Retinal pigment epithelial cell (primary cell): ENCODE data around the gene CLPTM1.

Experiments
- DNase-seq: peaks from one replicate; pipeline ENCODE4 v3.0.0-alpha.2; 2010; ENCODE audit warnings: low read depth
- H3K4me3 ChIP-seq: 2 replicates; pipeline ENCODE4 v1.5.1; 2011; ENCODE audit warnings: mild to moderate bottlenecking, low read length, control low read depth, moderate library complexity
- TF ChIP-seq, protein P1 (sequence below): conservative IDR thresholded peaks from 2 replicates; pipeline ENCODE4 v1.5.1; 2011; ENCODE audit warnings: low read depth, low read length, control low read depth, inconsistent platforms

CLPTM1 gene

DNA sequence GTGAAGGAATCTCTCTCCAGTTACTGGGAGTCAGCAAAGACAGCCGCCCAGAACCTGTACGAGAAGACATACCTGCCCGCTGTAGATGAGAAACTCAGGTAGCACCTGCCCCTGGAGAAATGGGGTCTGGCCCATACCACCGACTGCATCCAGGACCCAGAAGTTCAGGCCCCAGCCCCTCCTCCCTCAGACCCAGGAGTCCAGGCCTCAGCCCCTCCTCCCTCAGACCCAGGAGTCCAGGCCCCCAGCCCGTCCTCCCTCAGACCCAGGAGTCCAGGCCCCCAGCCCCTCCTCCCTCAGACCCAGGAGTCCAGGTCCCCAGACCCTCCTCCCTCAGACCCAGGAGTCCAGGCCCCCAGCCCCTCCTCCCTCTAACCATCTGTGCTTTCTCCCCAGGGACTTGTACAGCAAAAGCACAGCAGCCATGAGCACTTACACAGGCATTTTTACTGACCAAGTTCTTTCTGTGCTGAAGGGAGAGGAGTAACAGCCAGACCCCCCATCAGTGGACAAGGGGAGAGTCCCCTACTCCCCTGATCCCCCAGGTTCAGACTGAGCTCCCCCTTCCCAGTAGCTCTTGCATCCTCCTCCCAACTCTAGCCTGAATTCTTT, 6.3 kb upstream of the CLPTM1 start:
- TF ChIP-seq, protein P1, sequence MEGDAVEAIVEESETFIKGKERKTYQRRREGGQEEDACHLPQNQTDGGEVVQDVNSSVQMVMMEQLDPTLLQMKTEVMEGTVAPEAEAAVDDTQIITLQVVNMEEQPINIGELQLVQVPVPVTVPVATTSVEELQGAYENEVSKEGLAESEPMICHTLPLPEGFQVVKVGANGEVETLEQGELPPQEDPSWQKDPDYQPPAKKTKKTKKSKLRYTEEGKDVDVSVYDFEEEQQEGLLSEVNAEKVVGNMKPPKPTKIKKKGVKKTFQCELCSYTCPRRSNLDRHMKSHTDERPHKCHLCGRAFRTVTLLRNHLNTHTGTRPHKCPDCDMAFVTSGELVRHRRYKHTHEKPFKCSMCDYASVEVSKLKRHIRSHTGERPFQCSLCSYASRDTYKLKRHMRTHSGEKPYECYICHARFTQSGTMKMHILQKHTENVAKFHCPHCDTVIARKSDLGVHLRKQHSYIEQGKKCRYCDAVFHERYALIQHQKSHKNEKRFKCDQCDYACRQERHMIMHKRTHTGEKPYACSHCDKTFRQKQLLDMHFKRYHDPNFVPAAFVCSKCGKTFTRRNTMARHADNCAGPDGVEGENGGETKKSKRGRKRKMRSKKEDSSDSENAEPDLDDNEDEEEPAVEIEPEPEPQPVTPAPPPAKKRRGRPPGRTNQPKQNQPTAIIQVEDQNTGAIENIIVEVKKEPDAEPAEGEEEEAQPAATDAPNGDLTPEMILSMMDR = no peak
- DNase-seq = no peak
- no peak overlapping the region for H3K4me3 ChIP-seq

DNA sequence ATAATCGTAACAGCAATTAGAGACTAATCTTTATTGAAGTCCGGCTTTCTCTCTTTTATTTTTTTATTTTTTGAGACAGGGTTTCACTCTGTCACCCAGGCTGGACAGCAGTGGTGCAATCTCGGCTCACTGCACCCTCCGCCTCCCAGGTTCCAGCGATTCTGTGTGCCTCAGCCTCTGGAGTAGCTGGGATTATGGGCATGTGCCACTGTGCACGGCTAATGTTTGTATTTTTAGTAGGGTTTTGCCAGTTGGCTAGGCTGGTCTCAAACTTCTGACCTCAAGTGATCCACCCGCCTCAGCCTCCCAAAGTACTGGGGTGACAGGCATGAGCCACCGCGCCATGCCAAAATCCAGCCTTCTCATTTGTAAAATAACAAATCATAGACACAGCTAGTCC, 5.6 kb upstream of the CLPTM1 start:
- DNase-seq = no peak
- TF ChIP-seq, protein P1 = no peak
- no peak overlapping the region for H3K4me3 ChIP-seq

DNA sequence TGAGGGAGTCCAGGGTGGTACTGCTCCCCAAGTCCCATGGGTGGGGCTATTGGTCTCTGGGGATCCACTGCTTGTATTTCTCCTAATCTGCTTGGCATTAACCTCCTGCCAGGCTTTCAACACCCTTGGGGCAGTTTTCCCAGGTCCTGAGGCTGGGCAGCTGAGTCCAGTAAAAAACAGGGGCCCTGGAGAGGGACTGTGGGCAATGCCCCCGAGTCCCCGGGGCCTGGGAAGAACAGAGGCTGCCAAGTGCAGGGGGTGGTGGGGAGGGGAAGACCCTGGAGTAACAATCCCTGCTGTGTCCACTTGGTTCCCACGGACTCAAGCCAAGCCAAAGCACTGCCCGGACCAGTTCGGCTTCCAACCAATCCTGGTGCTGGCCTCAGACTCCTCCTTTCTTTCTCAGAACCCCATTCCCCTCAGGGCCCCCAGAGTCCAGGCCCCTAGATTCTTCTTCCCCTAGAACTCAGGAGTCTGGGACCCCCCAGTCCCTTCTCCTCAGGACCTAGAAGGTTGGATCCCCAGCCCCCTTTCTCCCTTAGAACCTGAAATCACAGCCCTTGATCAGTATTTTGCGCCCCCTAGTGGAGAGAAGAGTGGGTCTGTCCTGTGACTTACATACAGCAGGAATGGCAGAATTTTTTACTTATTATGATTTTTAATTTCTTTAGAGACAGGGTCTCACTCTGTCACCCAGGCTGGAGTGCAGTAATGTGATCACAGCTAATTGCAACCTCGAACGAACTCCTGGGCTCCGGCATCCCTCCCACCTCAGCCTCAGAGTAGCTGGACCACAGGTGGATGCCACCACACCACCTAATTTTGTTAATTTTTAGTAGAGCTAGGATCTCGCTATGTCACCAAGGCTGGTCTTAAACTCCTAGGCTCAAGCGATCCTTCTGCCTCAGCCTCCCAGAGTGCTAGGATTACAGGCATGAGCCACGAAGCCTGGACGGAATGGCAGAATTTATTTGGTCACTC, 3.7 kb upstream of the CLPTM1 start:
- no peak overlapping the region for H3K4me3 ChIP-seq
- DNase-seq = peak; percentile 40
- TF ChIP-seq, protein P1 = peak; percentile 85

DNA sequence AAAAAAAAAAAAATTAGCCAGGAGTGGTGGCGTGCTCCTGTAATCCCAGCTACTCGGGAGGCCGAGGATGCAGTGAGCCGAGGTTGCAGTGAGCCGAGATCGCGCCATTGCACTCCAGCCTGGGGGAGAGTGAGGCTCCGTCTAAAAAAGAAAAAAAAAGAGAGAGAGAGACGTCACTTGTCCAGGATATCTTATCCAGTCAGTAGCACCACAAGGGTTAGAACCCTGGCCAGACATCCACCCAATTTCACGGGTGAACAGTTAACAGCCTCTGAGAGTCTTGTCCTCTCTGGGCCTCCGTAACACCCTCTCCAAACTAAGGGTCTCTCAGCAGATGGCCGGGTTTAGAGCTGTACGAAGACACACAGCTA, 917 bp upstream of the CLPTM1 start:
- DNase-seq = no peak
- peak overlapping the region; percentile 99 for H3K4me3 ChIP-seq
- TF ChIP-seq, protein P1 = no peak

DNA sequence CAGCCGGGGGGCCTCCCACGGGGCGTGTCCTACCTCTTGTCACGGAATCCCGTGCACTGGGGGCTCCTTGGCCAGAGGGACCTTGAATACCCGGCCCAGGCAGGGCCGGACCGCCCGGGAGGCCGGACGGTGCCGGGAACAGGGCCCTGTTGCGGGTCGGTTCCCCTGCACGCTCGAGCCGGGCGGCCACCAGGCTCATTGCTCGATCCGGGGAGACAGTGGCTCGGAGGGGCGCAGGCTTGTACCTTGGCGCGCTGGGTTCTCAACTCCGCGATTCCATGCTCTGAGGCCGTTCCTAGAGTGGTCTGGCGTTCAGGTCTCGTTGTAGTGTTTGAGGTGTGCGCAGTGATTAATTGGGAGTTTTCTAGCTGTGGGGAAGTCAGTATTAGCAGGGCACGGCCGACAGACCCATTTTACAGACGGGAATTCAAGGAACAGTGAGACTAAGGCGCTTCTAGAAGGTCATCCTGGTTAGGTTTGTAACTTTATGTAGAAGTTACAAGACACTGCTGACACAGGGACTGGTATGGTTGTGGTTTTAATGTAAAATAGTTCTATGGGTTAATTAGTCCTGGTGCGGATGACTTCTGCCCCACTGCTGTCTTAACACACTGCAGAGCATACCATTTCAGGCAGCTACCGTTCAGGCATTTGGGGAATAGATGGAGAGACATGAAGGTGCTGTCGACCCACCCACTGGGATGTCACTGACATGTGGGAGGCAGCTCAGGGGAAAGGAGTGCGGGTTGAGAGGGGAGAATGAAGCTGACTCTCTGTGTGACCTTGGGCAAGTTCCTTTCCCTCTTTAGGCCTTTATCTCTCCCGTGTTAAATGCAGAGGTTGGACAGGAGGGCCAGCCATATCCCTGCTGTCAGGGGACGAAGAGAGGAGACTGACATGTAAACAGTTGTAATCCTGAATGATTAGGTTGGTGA, 592 bp downstream of the CLPTM1 start:
- no peak for DNase-seq
- H3K4me3 ChIP-seq = peak overlapping the region; percentile 99
- TF ChIP-seq, protein P1 = no peak

DNA sequence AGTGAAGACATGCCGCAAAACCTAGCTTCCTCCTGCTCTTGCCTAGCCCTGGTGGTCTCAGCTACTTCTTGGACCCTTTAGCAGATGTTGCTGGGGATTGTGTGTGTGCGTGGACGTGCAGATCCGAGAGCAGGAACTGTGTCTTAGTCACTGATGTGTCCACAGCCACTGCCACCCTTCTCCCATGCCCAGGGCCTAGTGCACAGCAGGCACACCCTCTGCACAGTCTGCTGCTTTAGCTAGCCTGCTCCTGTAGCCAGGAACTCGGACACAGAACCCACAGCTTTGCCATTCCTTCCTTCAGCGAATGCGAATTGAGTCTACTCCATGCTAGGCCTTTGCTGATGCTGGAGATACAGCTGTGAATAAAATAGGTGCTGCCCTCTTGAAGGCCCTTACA, 2.3 kb downstream of the CLPTM1 start:
- no peak for DNase-seq
- TF ChIP-seq, protein P1 = no peak
- H3K4me3 ChIP-seq = no peak overlapping the region
